Neuronal stem cell (in vitro differentiated cells): ENCODE results near the gene CDH23.
A peak's percentile ranks its signal among the peaks of the same experiment; 100 is the strongest.

Experiments
- DNase-seq: peaks from one replicate; pipeline ENCODE4 v3.0.0-alpha.2; 2013; ENCODE audit warnings: low spot score
- H2AFZ ChIP-seq: one replicate; pipeline ENCODE4 v1.6.1; 2013; ENCODE audit warnings: mild to moderate bottlenecking, low read length, inconsistent platforms
- H2AK5ac ChIP-seq: 2 replicates; pipeline ENCODE4 v1.6.1; 2013; ENCODE audit warnings: low read depth, mild to moderate bottlenecking, inconsistent platforms, low read length, moderate library complexity, mixed read lengths
- H2BK120ac ChIP-seq: 2 replicates; pipeline ENCODE4 v1.6.1; 2013; ENCODE audit warnings: low read depth, mild to moderate bottlenecking, inconsistent platforms, low read length, moderate library complexity, mixed read lengths
- H2BK12ac ChIP-seq: one replicate; pipeline ENCODE4 v1.6.1; 2013; ENCODE audit warnings: low read length, inconsistent platforms
- H2BK15ac ChIP-seq: 2 replicates; pipeline ENCODE4 v1.6.1; 2013; ENCODE audit warnings: mild to moderate bottlenecking, low read length, inconsistent platforms, mixed read lengths
- H2BK5ac ChIP-seq: one replicate; pipeline ENCODE4 v1.6.1; 2013; ENCODE audit warnings: inconsistent platforms, mild to moderate bottlenecking, low read length, moderate library complexity
- H3K14ac ChIP-seq: one replicate; pipeline ENCODE4 v1.6.1; 2013; ENCODE audit warnings: low read length, inconsistent platforms
- H3K18ac ChIP-seq: 2 replicates; pipeline ENCODE4 v1.6.1; 2013; ENCODE audit warnings: low read length, inconsistent platforms
- H3K23ac ChIP-seq: 2 replicates; pipeline ENCODE4 v1.6.1; 2013; ENCODE audit warnings: low read depth, mild to moderate bottlenecking, mixed read lengths, low read length, inconsistent platforms; ENCODE audit not compliant: poor library complexity
- H3K27ac ChIP-seq: replicated peaks from 3 replicates; pipeline ENCODE4 v1.5.1; 2013; ENCODE audit warnings: low read length, inconsistent platforms
- H3K27me3 ChIP-seq, 3 experiments: 2 replicates each; pipeline ENCODE4 v1.6.1; 2013; ENCODE audit warnings: low read length in 3 of 3, mild to moderate bottlenecking in 2 of 3, inconsistent platforms in 1 of 3, low read depth in 1 of 3, mixed read lengths in 1 of 3, moderate library complexity in 1 of 3; ENCODE audit not compliant: control insufficient read depth in 3 of 3, insufficient read depth in 3 of 3
- H3K36me3 ChIP-seq, 2 donors: replicated peaks in 1 of 2; 2 replicates each; pipeline ENCODE4 v1.6.1; 2013; ENCODE audit warnings: low read length in 2 of 2; ENCODE audit not compliant: control insufficient read depth in 2 of 2, insufficient read depth in 2 of 2
- H3K4ac ChIP-seq: 2 replicates; pipeline ENCODE4 v1.6.1; 2013; ENCODE audit warnings: inconsistent platforms, mild to moderate bottlenecking, low read length, moderate library complexity
- H3K4me1 ChIP-seq, 2 donors: 1 replicate in 1 of 2; 2 replicates in 1 of 2; pipeline ENCODE4 v1.6.1; 2013; ENCODE audit warnings: low read length in 2 of 2, low read depth in 1 of 2; ENCODE audit not compliant: control insufficient read depth in 2 of 2, insufficient read depth in 1 of 2
- H3K4me2 ChIP-seq: one replicate; pipeline ENCODE4 v1.6.1; 2013; ENCODE audit warnings: mild to moderate bottlenecking, low read length, inconsistent platforms; ENCODE audit not compliant: insufficient read depth, poor library complexity, severe bottlenecking
- H3K4me3 ChIP-seq, 2 donors: 2 replicates each; pipeline ENCODE4 v1.5.1; 2013; ENCODE audit warnings: low read length in 2 of 2, mild to moderate bottlenecking in 2 of 2, inconsistent platforms in 1 of 2, moderate library complexity in 1 of 2
- H3K79me1 ChIP-seq: one replicate; pipeline ENCODE4 v1.6.1; 2013; ENCODE audit warnings: low read depth, mild to moderate bottlenecking, inconsistent platforms, low read length, moderate library complexity
- H3K9ac ChIP-seq: one replicate; pipeline ENCODE4 v1.6.1; 2013; ENCODE audit warnings: mild to moderate bottlenecking, low read depth, low read length, inconsistent platforms; ENCODE audit not compliant: poor library complexity
- H3K9me3 ChIP-seq, 2 donors: replicated peaks in 1 of 2; 2 replicates each; pipeline versions ENCODE3 to v1.6.1; 2013; ENCODE audit warnings: low read length in 2 of 2, mild to moderate bottlenecking in 2 of 2, inconsistent platforms in 1 of 2, low read depth in 1 of 2, mixed read lengths in 1 of 2, moderate library complexity in 1 of 2; ENCODE audit not compliant: control insufficient read depth in 2 of 2, insufficient read depth in 1 of 2
- H4K8ac ChIP-seq: one replicate; pipeline ENCODE4 v1.6.1; 2013; ENCODE audit warnings: low read depth, mild to moderate bottlenecking, inconsistent platforms, low read length, moderate library complexity
- H4K91ac ChIP-seq: one replicate; pipeline ENCODE4 v1.6.1; 2013; ENCODE audit warnings: low read length, low read depth, mild to moderate bottlenecking, inconsistent platforms; ENCODE audit not compliant: poor library complexity
- whole genome bisulfite sequencing, 2 donors: extraction: QIAGEN DNeasy Blood & Tissue Kit; methylation state at CpG; one replicate each; pipeline ENCODE4 v1.1.7; 2013; ENCODE audit warnings: missing lambda C conversion rate in 2 of 2, mixed read lengths in 1 of 2; ENCODE audit not compliant: insufficient read length in 2 of 2, insufficient replicate concordance in 1 of 2; ENCODE audit errors: extremely low coverage in 2 of 2; 5-methylcytosine and 5-hydroxymethylcytosine counted together

CDH23 gene

GRCh38 chr10:71596127-71596526 is 199.4 kb downstream of the CDH23 start:
- no peak overlapping the region for H2BK12ac ChIP-seq
- no CpG with 5 or more reads among the region's 3 CpGs for WGBS, 2 donors
- no peaks in the 10 kb centered on the region for H3K79me1 ChIP-seq
- H3K9me3 ChIP-seq, result no peaks in the 10 kb centered on the region
- H3K18ac ChIP-seq, result no peak overlapping the region
- no peak overlapping the region for H2AK5ac ChIP-seq
- H3K27me3 ChIP-seq, result peaks cover 0 to 4% (median 0%) of the 10 kb centered on the region in 3 experiments
- H3K36me3 ChIP-seq, result no peaks in the 10 kb centered on the region
- H3K27ac ChIP-seq, result no peak overlapping the region
- H3K4me1 ChIP-seq, result peaks cover 0 to 2% of the 10 kb centered on the region in 2 donors
- H3K9ac ChIP-seq, result no peak overlapping the region
- no peak for DNase-seq
- H3K14ac ChIP-seq, result no peak overlapping the region
- H3K4ac ChIP-seq, result no peak overlapping the region
- H2BK5ac ChIP-seq, result no peak overlapping the region
- no peak overlapping the region for H3K4me2 ChIP-seq
- no peak overlapping the region for H4K8ac ChIP-seq
- no peak overlapping the region for H2BK120ac ChIP-seq
- H2BK15ac ChIP-seq, result peak overlapping the region; percentile 12
- no peak overlapping the region for H4K91ac ChIP-seq
- no peak overlapping the region for H3K23ac ChIP-seq
- H2AFZ ChIP-seq, result no peak overlapping the region
- H3K4me3 ChIP-seq, result no peak overlapping the region

GRCh38 chr10:71596759-71597158 is 200.0 kb downstream of the CDH23 start:
- no peak for DNase-seq
- H3K9ac ChIP-seq, result no peak overlapping the region
- no peak overlapping the region for H3K4me2 ChIP-seq
- no peak overlapping the region for H2BK120ac ChIP-seq
- H3K4ac ChIP-seq, result no peak overlapping the region
- H4K91ac ChIP-seq, result no peak overlapping the region
- H2AK5ac ChIP-seq, result no peak overlapping the region
- no peak overlapping the region for H3K4me3 ChIP-seq
- H3K4me1 ChIP-seq, result peaks cover 0 to 2% of the 10 kb centered on the region in 2 donors
- no peak overlapping the region for H3K14ac ChIP-seq
- no CpG with 5 or more reads among the region's 8 CpGs for WGBS, 2 donors
- H4K8ac ChIP-seq, result no peak overlapping the region
- no peaks in the 10 kb centered on the region for H3K9me3 ChIP-seq
- no peaks in the 10 kb centered on the region for H3K79me1 ChIP-seq
- H2BK15ac ChIP-seq, result no peak overlapping the region
- no peak overlapping the region for H3K23ac ChIP-seq
- no peak overlapping the region for H3K18ac ChIP-seq
- no peak overlapping the region for H2BK12ac ChIP-seq
- H2AFZ ChIP-seq, result no peak overlapping the region
- no peaks in the 10 kb centered on the region for H3K36me3 ChIP-seq
- H3K27ac ChIP-seq, result no peak overlapping the region
- H2BK5ac ChIP-seq, result no peak overlapping the region
- peaks cover 0 to 3% (median 0%) of the 10 kb centered on the region in 3 experiments for H3K27me3 ChIP-seq

GRCh38 chr10:71597821-71598498 is 201.2 kb downstream of the CDH23 start:
- Histone ChIP-seq H3K27me3 (no peaks in the 10 kb centered on the region), H4K91ac (no peak overlapping the region), H3K4me3 (no peak overlapping the region), H3K14ac (peak overlapping the region; percentile 4), H3K4ac (no peak overlapping the region), H2AK5ac (no peak overlapping the region), H3K36me3 (no peaks in the 10 kb centered on the region), H2BK12ac (no peak overlapping the region), H2BK5ac (no peak overlapping the region), H3K9ac (no peak overlapping the region), H3K27ac (no peak overlapping the region), H3K18ac (no peak overlapping the region), H2BK15ac (peak overlapping the region; percentile 16), H2AFZ (no peak overlapping the region), H3K4me2 (no peak overlapping the region), H3K4me1 (peaks cover 0 to 4% of the 10 kb centered on the region in 2 donors), H3K9me3 (no peaks in the 10 kb centered on the region), H3K79me1 (no peaks in the 10 kb centered on the region), H3K23ac (no peak overlapping the region), H2BK120ac (no peak overlapping the region), H4K8ac (no peak overlapping the region)
- WGBS, 2 donors, result no CpG with 5 or more reads among the region's 12 CpGs
- no peak for DNase-seq

GRCh38 chr10:71598621-71599055 is 201.9 kb downstream of the CDH23 start:
- Histone ChIP-seq H3K27me3 (no peaks in the 10 kb centered on the region), H3K23ac (no peak overlapping the region), H3K14ac (no peak overlapping the region), H2AFZ (no peak overlapping the region), H3K4ac (no peak overlapping the region), H4K91ac (no peak overlapping the region), H2BK5ac (no peak overlapping the region), H2AK5ac (no peak overlapping the region), H3K27ac (no peak overlapping the region), H3K9me3 (no peaks in the 10 kb centered on the region), H3K36me3 (no peaks in the 10 kb centered on the region), H3K79me1 (no peaks in the 10 kb centered on the region), H2BK12ac (no peak overlapping the region), H3K4me3 (no peak overlapping the region), H3K4me2 (no peak overlapping the region), H4K8ac (no peak overlapping the region), H2BK15ac (peak overlapping the region; percentile 16), H2BK120ac (no peak overlapping the region), H3K9ac (no peak overlapping the region), H3K18ac (no peak overlapping the region), H3K4me1 (peaks cover 0 to 6% of the 10 kb centered on the region in 2 donors)
- no CpG with 5 or more reads among the region's 10 CpGs for WGBS, 2 donors
- no peak for DNase-seq
